Stomach smooth muscle (tissue), 2 donors: Measurements from ENCODE around the gene CDK4.
"Not testable (repeated sequence)": the region's sequence is repeated elsewhere in the genome, so short reads cannot be mapped to it uniquely, and the experiment has no call there.

Experiments used
- H3K27ac ChIP-seq: one replicate; pipeline ENCODE4 v1.7.0; 2013; ENCODE audit warnings: mild to moderate bottlenecking, low read length, inconsistent platforms
- H3K27me3 ChIP-seq, 2 donors: one replicate each; pipeline ENCODE4 v1.7.0; 2013; ENCODE audit warnings: low read length in 2 of 2; ENCODE audit not compliant: insufficient read depth in 2 of 2, control insufficient read depth in 1 of 2
- H3K36me3 ChIP-seq, 2 donors: one replicate each; pipeline ENCODE4 v1.7.0; 2013; ENCODE audit warnings: low read length in 2 of 2; ENCODE audit not compliant: control insufficient read depth in 2 of 2, insufficient read depth in 2 of 2
- H3K4me1 ChIP-seq: one replicate; pipeline ENCODE4 v1.7.0; 2013; ENCODE audit warnings: low read length; ENCODE audit not compliant: control insufficient read depth, insufficient read depth
- H3K4me3 ChIP-seq, 2 donors: one replicate each; pipeline ENCODE4 v1.7.0; 2013; ENCODE audit warnings: low read length in 2 of 2
- H3K9ac ChIP-seq, 2 donors: one replicate each; pipeline ENCODE4 v1.7.0; 2013; ENCODE audit warnings: low read length in 2 of 2, mild to moderate bottlenecking in 1 of 2
- H3K9me3 ChIP-seq, 2 donors: one replicate each; pipeline ENCODE4 v1.7.0; 2013; ENCODE audit warnings: low read length in 2 of 2; ENCODE audit not compliant: control insufficient read depth in 2 of 2
- donor health status: healthy.
- donor health status: Pancreatic carcinoma.

The CDK4 gene

DNA sequence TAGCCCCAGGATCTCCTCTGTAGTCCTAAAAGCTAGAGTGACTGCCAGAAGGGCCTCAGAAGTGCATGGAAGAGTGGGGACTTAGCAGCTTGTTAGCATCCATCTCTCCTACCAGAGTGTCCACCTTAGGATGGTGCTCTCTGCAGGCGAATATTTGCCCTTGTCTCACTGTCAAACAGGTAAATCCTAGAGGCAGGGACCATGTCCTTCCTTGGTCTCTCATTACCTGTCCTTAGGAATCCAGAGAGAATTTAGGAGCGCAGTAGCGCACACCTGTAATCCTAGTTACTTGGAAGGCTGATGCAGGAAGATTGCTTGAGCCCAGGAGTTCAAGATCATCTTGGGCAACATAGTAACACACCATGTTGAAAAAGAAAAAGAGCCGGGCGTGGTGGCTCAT lies 35.0 kb downstream of the CDK4 start:
- H3K4me3 ChIP-seq, result no peak overlapping the region
- no peak overlapping the region for H3K27ac ChIP-seq
- H3K36me3 ChIP-seq, result peaks cover 54% of the 10 kb centered on the region in 2 donors
- H3K4me1 ChIP-seq, result no peaks in the 10 kb centered on the region
- no peaks in the 10 kb centered on the region for H3K27me3 ChIP-seq
- no peak overlapping the region for H3K9ac ChIP-seq
- H3K9me3 ChIP-seq, result no peaks in the 10 kb centered on the region

- Histone ChIP-seq H3K4me3 (no peak overlapping the region), H3K4me1 (no peaks in the 10 kb centered on the region), H3K36me3 (peaks cover 52 to 54% of the 10 kb centered on the region in 2 donors), H3K27ac (no peak overlapping the region), H3K9ac (no peak overlapping the region), H3K9me3 (no peaks in the 10 kb centered on the region), H3K27me3 (no peaks in the 10 kb centered on the region)
Measured at GRCh38 chr12:57716305-57716704, 35.8 kb downstream of the CDK4 start.

DNA sequence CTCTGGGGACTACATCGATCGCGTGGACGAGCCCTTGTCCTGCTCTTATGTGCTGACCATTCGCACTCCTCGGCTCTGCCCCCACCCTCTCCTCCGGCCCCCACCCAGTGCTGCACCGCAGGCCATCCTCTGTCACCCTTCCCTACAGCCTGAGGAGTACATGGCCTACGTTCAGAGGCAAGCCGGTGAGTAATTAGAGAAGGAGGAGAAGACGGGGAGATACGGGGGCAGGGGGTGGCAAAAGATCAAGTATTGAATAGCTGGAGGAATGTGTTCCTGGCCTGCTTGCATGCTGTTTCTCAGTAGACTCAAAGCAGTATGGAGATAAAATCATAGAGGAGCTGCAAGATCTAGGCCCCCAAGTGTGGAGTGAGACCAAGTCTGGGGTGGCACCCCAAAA lies 36.3 kb downstream of the CDK4 start:
- H3K36me3 ChIP-seq, result peaks cover 46 to 54% of the 10 kb centered on the region in 2 donors
- no peaks in the 10 kb centered on the region for H3K9me3 ChIP-seq
- no peak overlapping the region for H3K4me3 ChIP-seq
- H3K4me1 ChIP-seq, result no peaks in the 10 kb centered on the region
- no peaks in the 10 kb centered on the region for H3K27me3 ChIP-seq
- no peak overlapping the region for H3K27ac ChIP-seq
- no peak overlapping the region for H3K9ac ChIP-seq

DNA sequence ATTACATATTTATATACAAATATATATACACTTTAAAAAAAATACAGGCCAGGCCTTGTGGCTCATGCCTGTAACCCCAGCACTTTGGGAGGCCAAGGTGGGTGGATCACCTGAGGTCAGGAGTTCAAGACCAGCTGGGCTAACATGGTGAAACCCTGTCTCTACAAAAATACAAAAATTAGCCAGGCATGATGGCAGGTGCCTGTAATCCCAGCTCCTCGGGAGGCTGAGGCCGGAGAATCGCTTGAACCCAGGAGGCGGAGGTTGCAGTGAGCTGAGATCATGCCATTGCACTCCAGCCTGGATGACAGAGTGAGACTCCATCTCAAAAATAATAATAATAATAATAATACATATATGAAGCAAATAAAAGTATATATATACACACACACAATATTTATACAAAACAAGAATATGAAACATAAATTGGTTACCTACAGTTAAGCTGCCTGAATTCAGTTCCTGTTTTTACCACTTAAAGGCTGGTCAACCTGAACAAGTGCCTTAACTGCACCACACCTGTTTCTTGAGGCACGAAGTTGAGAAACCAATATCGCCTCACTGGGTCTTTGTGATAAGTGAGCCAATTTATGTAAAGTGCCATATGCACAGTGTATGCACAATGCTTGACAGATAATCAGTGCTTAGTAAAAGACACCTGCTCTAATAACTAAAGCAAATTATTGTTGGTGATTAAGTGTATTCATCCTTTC lies 36.9 kb downstream of the CDK4 start:
- H3K9ac ChIP-seq, H3K9me3 ChIP-seq, H3K4me3 ChIP-seq, H3K27me3 ChIP-seq, H3K4me1 ChIP-seq, H3K27ac ChIP-seq: not testable (repeated sequence)
- H3K36me3 ChIP-seq, result peaks cover 41 to 51% of the 10 kb centered on the region in 2 donors

- Histone ChIP-seq H3K27ac (no peak overlapping the region), H3K9me3 (no peaks in the 10 kb centered on the region), H3K4me3 (no peak overlapping the region), H3K9ac (no peak overlapping the region), H3K4me1 (no peaks in the 10 kb centered on the region), H3K27me3 (no peaks in the 10 kb centered on the region), H3K36me3 (peaks cover 25 to 35% of the 10 kb centered on the region in 2 donors)
Measured at GRCh38 chr12:57713209-57713608, 38.9 kb downstream of the CDK4 start.

GRCh38 chr12:57712701-57713100 lies 39.4 kb downstream of the CDK4 start:
- no peak overlapping the region for H3K4me3 ChIP-seq
- H3K27me3 ChIP-seq, result no peaks in the 10 kb centered on the region
- H3K9ac ChIP-seq, result no peak overlapping the region
- no peak overlapping the region for H3K27ac ChIP-seq
- H3K4me1 ChIP-seq, result no peaks in the 10 kb centered on the region
- H3K36me3 ChIP-seq, result peaks cover 20 to 31% of the 10 kb centered on the region in 2 donors
- no peaks in the 10 kb centered on the region for H3K9me3 ChIP-seq

- H3K27ac ChIP-seq, result no peak overlapping the region
- no peaks in the 10 kb centered on the region for H3K27me3 ChIP-seq
- no peak overlapping the region for H3K9ac ChIP-seq
- no peaks in the 10 kb centered on the region for H3K4me1 ChIP-seq
- no peaks in the 10 kb centered on the region for H3K9me3 ChIP-seq
- H3K36me3 ChIP-seq, result peaks cover 6% of the 10 kb centered on the region in 2 donors
- H3K4me3 ChIP-seq, result no peak overlapping the region
Measured at GRCh38 chr12:57708296-57708695, 43.8 kb downstream of the CDK4 start.

GRCh38 chr12:57707250-57707649 lies 44.9 kb downstream of the CDK4 start:
- no peak overlapping the region for H3K9ac ChIP-seq
- H3K27ac ChIP-seq, result no peak overlapping the region
- H3K36me3 ChIP-seq, result peaks cover 6 to 7% of the 10 kb centered on the region in 2 donors
- H3K9me3 ChIP-seq, result no peaks in the 10 kb centered on the region
- H3K27me3 ChIP-seq, result no peaks in the 10 kb centered on the region
- H3K4me3 ChIP-seq, result no peak overlapping the region
- H3K4me1 ChIP-seq, result no peaks in the 10 kb centered on the region

DNA sequence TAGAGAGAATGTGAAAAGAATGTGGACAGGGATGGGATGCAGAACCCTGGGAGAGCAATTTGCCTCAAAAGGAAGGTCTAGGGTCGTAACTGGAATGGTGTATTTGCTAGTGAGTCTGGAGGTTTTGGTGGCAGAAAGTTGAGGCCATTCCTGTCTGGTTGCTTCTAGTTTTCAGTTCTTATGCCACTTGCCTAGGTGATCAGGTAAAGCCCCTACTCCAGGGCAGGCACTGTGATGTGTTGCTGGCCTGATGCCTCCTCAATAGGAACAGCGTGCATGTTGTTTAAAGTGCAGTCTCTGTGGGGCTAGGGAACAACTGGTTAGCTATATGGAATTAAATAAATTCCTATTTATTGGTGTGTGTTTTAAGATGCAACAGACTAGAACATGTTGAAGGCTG lies 51.8 kb downstream of the CDK4 start:
- Histone ChIP-seq H3K4me1 (peaks cover under 1% of the 10 kb centered on the region), H3K27ac (no peak overlapping the region), H3K27me3 (no peaks in the 10 kb centered on the region), H3K36me3 (peaks cover 25 to 34% of the 10 kb centered on the region in 2 donors), H3K9ac (no peak overlapping the region), H3K9me3 (no peaks in the 10 kb centered on the region), H3K4me3 (no peak overlapping the region)

DNA sequence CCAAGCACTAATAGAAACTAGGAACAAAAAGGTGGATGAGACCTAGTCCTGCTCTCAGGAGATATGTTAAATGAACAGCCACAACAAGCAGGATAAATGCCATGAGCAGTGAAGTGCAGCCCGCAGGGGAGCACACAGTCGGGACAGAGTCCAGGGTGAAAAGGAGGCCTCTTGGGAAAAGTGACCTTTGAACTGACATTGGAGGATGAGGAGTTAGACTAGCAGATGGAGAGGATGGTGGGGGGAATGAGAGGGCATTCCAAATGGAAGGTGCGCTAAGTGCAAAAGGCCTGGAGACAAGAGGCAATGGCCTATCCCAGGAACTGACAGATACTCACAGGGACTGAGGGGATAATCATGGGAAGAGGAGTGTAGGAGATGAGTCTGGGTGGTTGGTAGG lies 53.7 kb downstream of the CDK4 start:
- H3K4me1 ChIP-seq, result peaks cover 11% of the 10 kb centered on the region
- H3K9me3 ChIP-seq, result no peaks in the 10 kb centered on the region
- H3K9ac ChIP-seq, result no peak overlapping the region
- peaks cover 25 to 32% of the 10 kb centered on the region in 2 donors for H3K36me3 ChIP-seq
- no peaks in the 10 kb centered on the region for H3K27me3 ChIP-seq
- H3K27ac ChIP-seq, result no peak overlapping the region
- no peak overlapping the region for H3K4me3 ChIP-seq
